ENCODE measurements around the gene HBQ1. TPM values are rescaled to one million over a fixed set of nuclear protein-coding genes. Genes with fewer than 3 reads are reported as not detected.
A peak's percentile ranks its signal among the peaks of the same experiment; 100 is the strongest.
"Not testable (repeated sequence)": the region's sequence is repeated elsewhere in the genome, so short reads cannot be mapped to it uniquely, and the experiment has no call there.

The HBQ1 gene
- polyA plus RNA-seq, 3 donors from 2014 or later: 4.9 to 10.3 (median 8.9) TPM

GRCh38 chr16:164827-165538 lies 15.3 kb upstream of the HBQ1 start:
- Mint-ChIP-seq H3K4me3 (peak overlapping the region in 4 of 5 donors; percentile 15 to 71 (median 46)), H3K36me3 (peaks cover 0 to 2% (median 0%) of the 10 kb centered on the region in 3 donors), H3K27ac (no peak overlapping the region), H3K4me1 (peaks cover 0 to 13% of the 10 kb centered on the region in 2 donors), H3K9me3 (no peaks in the 10 kb centered on the region), H3K27me3 (ENCODE audit: low read depth in 3 of 3) (peaks cover 7 to 21% (median 15%) of the 10 kb centered on the region in 3 donors)
- no peak for DNase-seq

- H3K4me1 Mint-ChIP-seq: peaks cover 0 to 13% of the 10 kb centered on the region in 2 donors
- no peak for DNase-seq
- H3K4me3 Mint-ChIP-seq: peak within 1 kb of the TSS in 4 of 5 donors; percentile 60 to 71 (median 65)
- no peak within 1 kb of the TSS for H3K27ac Mint-ChIP-seq
- peaks cover 0 to 2% (median 0%) of the 10 kb centered on the region in 3 donors for H3K36me3 Mint-ChIP-seq
- H3K27me3 Mint-ChIP-seq (ENCODE audit: low read depth in 3 of 3): peaks cover 10 to 29% (median 15%) of the 10 kb centered on the region in 3 donors
- H3K9me3 Mint-ChIP-seq: no peaks in the 10 kb centered on the region
These were observed 14.5 kb upstream of the HBQ1 start, which contains the start of gene HBM for GRCh38 chr16:165539-166374. Gene HBM, plus strand, starts transcription at chr16:165978. Its CDS starts 20 bp downstream, at chr16:165998.

- Mint-ChIP-seq H3K27ac (no peak overlapping the region), H3K9me3 (no peaks in the 10 kb centered on the region), H3K27me3 (ENCODE audit: low read depth in 3 of 3) (peaks cover 11 to 24% (median 17%) of the 10 kb centered on the region in 3 donors), H3K4me3 (peak overlapping the region in 4 of 5 donors; percentile 60 to 71 (median 62)), H3K4me1 (peaks cover 0 to 13% of the 10 kb centered on the region in 2 donors), H3K36me3 (peaks cover 0 to 2% (median 0%) of the 10 kb centered on the region in 3 donors)
- DNase-seq: no peak
These were observed 13.7 kb upstream of the HBQ1 start for GRCh38 chr16:166375-167121.

- Mint-ChIP-seq H3K4me3 (peak overlapping the region in 3 of 5 donors; percentile 44 to 63 (median 60)), H3K4me1 (peaks cover 0 to 13% of the 10 kb centered on the region in 2 donors), H3K36me3 (peaks cover 0 to 2% (median 0%) of the 10 kb centered on the region in 3 donors), H3K27ac (no peak overlapping the region), H3K27me3 (ENCODE audit: low read depth in 3 of 3) (peaks cover 12 to 24% (median 19%) of the 10 kb centered on the region in 3 donors), H3K9me3 (no peaks in the 10 kb centered on the region)
- no peak for DNase-seq
These were observed 13.1 kb upstream of the HBQ1 start for GRCh38 chr16:167122-167690.

- peaks cover 0 to 14% of the 10 kb centered on the region in 2 donors for H3K4me1 Mint-ChIP-seq
- H3K36me3 Mint-ChIP-seq: peaks cover 0 to 2% (median 0%) of the 10 kb centered on the region in 3 donors
- no peak overlapping the region for H3K27ac Mint-ChIP-seq
- no peaks in the 10 kb centered on the region for H3K9me3 Mint-ChIP-seq
- peak overlapping the region in 1 of 5 donors; percentile 9 for H3K4me3 Mint-ChIP-seq
- H3K27me3 Mint-ChIP-seq (ENCODE audit: low read depth in 3 of 3): peaks cover 12 to 24% (median 20%) of the 10 kb centered on the region in 3 donors
- DNase-seq: no peak
These were observed 11.8 kb upstream of the HBQ1 start for GRCh38 chr16:168424-168823.

GRCh38 chr16:169014-169413 lies 11.2 kb upstream of the HBQ1 start:
- Mint-ChIP-seq H3K27me3 (ENCODE audit: low read depth in 3 of 3) (peaks cover 12 to 24% (median 22%) of the 10 kb centered on the region in 3 donors), H3K36me3 (peaks cover 0 to 2% (median 0%) of the 10 kb centered on the region in 3 donors), H3K4me3 (peak overlapping the region in 1 of 5 donors; percentile 9), H3K27ac (no peak overlapping the region), H3K4me1 (peaks cover 0 to 15% of the 10 kb centered on the region in 2 donors), H3K9me3 (no peaks in the 10 kb centered on the region)
- DNase-seq: no peak

- peaks cover 6 to 19% of the 10 kb centered on the region in 2 donors for H3K4me1 Mint-ChIP-seq
- H3K9me3 Mint-ChIP-seq, H3K36me3 Mint-ChIP-seq, H3K27ac Mint-ChIP-seq, DNase-seq, H3K4me3 Mint-ChIP-seq: not testable (repeated sequence)
- H3K27me3 Mint-ChIP-seq (ENCODE audit: low read depth in 3 of 3): peaks cover 15 to 31% (median 26%) of the 10 kb centered on the region in 3 donors
These were observed 10.2 kb upstream of the HBQ1 start for GRCh38 chr16:170088-170507.

- no peak overlapping the region for H3K27ac Mint-ChIP-seq
- peak overlapping the region in 1 of 5 donors; percentile 27 for H3K4me3 Mint-ChIP-seq
- H3K9me3 Mint-ChIP-seq: no peaks in the 10 kb centered on the region
- H3K4me1 Mint-ChIP-seq: peaks cover 7 to 17% of the 10 kb centered on the region in 2 donors
- peaks cover 19 to 30% (median 26%) of the 10 kb centered on the region in 3 donors for H3K27me3 Mint-ChIP-seq (ENCODE audit: low read depth in 3 of 3)
- DNase-seq: no peak
- peaks cover 0 to 2% (median 0%) of the 10 kb centered on the region in 3 donors for H3K36me3 Mint-ChIP-seq
These were observed 9.5 kb upstream of the HBQ1 start for GRCh38 chr16:170788-171187.

GRCh38 chr16:172374-172941 lies 7.8 kb upstream of the HBQ1 start, which contains the start of gene HBA2:
Gene HBA2, plus strand, starts transcription at chr16:172876. Its CDS starts 37 bp downstream, at chr16:172913.
- H3K27me3 Mint-ChIP-seq (ENCODE audit: low read depth in 3 of 3): peaks cover 17 to 29% (median 19%) of the 10 kb centered on the region in 3 donors
- peaks cover 7 to 11% of the 10 kb centered on the region in 2 donors for H3K4me1 Mint-ChIP-seq
- not testable (repeated sequence) for DNase-seq, H3K36me3 Mint-ChIP-seq, H3K27ac Mint-ChIP-seq, H3K9me3 Mint-ChIP-seq
- peak within 1 kb of the TSS in 3 of 5 donors; percentile 35 to 40 (median 36) for H3K4me3 Mint-ChIP-seq

GRCh38 chr16:173211-173854 lies 6.9 kb upstream of the HBQ1 start:
- peaks cover 20 to 30% (median 22%) of the 10 kb centered on the region in 3 donors for H3K27me3 Mint-ChIP-seq (ENCODE audit: low read depth in 3 of 3)
- not testable (repeated sequence) for H3K9me3 Mint-ChIP-seq, DNase-seq, H3K36me3 Mint-ChIP-seq, H3K27ac Mint-ChIP-seq
- peak overlapping the region in 3 of 5 donors; percentile 17 to 40 (median 35) for H3K4me3 Mint-ChIP-seq
- H3K4me1 Mint-ChIP-seq: peaks cover 7 to 15% of the 10 kb centered on the region in 2 donors

- not testable (repeated sequence) for H3K9me3 Mint-ChIP-seq, DNase-seq, H3K36me3 Mint-ChIP-seq, H3K27ac Mint-ChIP-seq
- H3K4me1 Mint-ChIP-seq: peaks cover 7 to 15% of the 10 kb centered on the region in 2 donors
- H3K4me3 Mint-ChIP-seq: peak overlapping the region in 3 of 5 donors; percentile 10 to 42 (median 24)
- H3K27me3 Mint-ChIP-seq (ENCODE audit: low read depth in 3 of 3): peaks cover 20 to 34% (median 20%) of the 10 kb centered on the region in 3 donors
These were observed 6.1 kb upstream of the HBQ1 start for GRCh38 chr16:173928-174769.

Data from immature natural killer cell (primary cell).